ENCODE data around the gene MMP24OS. TPM values are rescaled to one million over a fixed set of nuclear protein-coding genes. Genes with fewer than 3 reads are reported as not detected.
A peak's percentile ranks its signal among the peaks of the same experiment; 100 is the strongest.

The MMP24OS gene
- total RNA-seq, 2 donors from 2014 or later: 35.4 to 65.8 TPM

GRCh38 chr20:35284992-35285805 is 7.3 kb upstream of the MMP24OS start:
- intact Hi-C loops (cut with DNase I): no loop called here
- Histone ChIP-seq H3K4me1 (replicated peaks) (no peaks in the 10 kb centered on the region), H3K4me3 (peak overlapping the region; percentile 66 to 87), H3K9me3 (no peaks in the 10 kb centered on the region), H3K27me3 (replicated peaks; ENCODE audit: insufficient read depth) (no peaks in the 10 kb centered on the region), H3K36me3 (no peaks in the 10 kb centered on the region), H3K27ac (peak overlapping the region; percentile 71 to 80)
- no peak for DNase-seq (ENCODE audit: low spot score)
- no peak for TF ChIP-seq CTCF (IDR thresholded peaks at IDR 0.05)
- WGBS: 43% methylated on average over 19 of the region's 19 CpGs

GRCh38 chr20:35284267-35284991 is 6.5 kb upstream of the MMP24OS start, which contains the start of gene EIF6:
Gene EIF6, minus strand, starts transcription at chr20:35284772. Its CDS starts 285 bp downstream, at chr20:35284487.
- TF ChIP-seq POLR2AphosphoS5 (IDR thresholded peaks at IDR 0.05) (peak; percentile 63), POLR2A (IDR thresholded peaks at IDR 0.05) (peak; percentile 11), CTCF (IDR thresholded peaks at IDR 0.05) (no peak)
- H3K27me3 ChIP-seq (replicated peaks; ENCODE audit: insufficient read depth): no peaks in the 10 kb centered on the region
- intact Hi-C loops (cut with DNase I): no loop called here
- WGBS: 2% methylated on average over 54 of the region's 61 CpGs
- no peaks in the 10 kb centered on the region for H3K9me3 ChIP-seq
- peak within 1 kb of the TSS; percentile 71 to 80 for H3K27ac ChIP-seq
- H3K36me3 ChIP-seq: no peaks in the 10 kb centered on the region
- no peaks in the 10 kb centered on the region for H3K4me1 ChIP-seq (replicated peaks)
- peak within 1 kb of the TSS; percentile 66 to 87 for H3K4me3 ChIP-seq
- DNase-seq (ENCODE audit: low spot score): peak; percentile 40

GRCh38 chr20:35283441-35284266 is 5.7 kb upstream of the MMP24OS start:
- Histone ChIP-seq H3K4me3 (peak overlapping the region; percentile 66 to 87), H3K27me3 (replicated peaks; ENCODE audit: insufficient read depth) (no peaks in the 10 kb centered on the region), H3K9me3 (no peaks in the 10 kb centered on the region), H3K4me1 (replicated peaks) (no peaks in the 10 kb centered on the region), H3K27ac (peak overlapping the region; percentile 71 to 80), H3K36me3 (no peaks in the 10 kb centered on the region)
- 16% methylated on average over 24 of the region's 24 CpGs for WGBS
- DNase-seq (ENCODE audit: low spot score): no peak
- intact Hi-C loops (cut with DNase I): no loop called here
- TF ChIP-seq CTCF (IDR thresholded peaks at IDR 0.05): no peak
- TF ChIP-seq POLR2AphosphoS5 (IDR thresholded peaks at IDR 0.05): no peak
- no peak for TF ChIP-seq POLR2A (IDR thresholded peaks at IDR 0.05)

GRCh38 chr20:35281506-35282101 is 3.7 kb upstream of the MMP24OS start:
- Histone ChIP-seq H3K36me3 (no peaks in the 10 kb centered on the region), H3K4me3 (no peak overlapping the region), H3K9me3 (no peaks in the 10 kb centered on the region), H3K4me1 (replicated peaks) (peaks cover 11% of the 10 kb centered on the region), H3K27ac (no peak overlapping the region), H3K27me3 (replicated peaks; ENCODE audit: insufficient read depth) (no peaks in the 10 kb centered on the region)
- TF ChIP-seq CTCF (IDR thresholded peaks at IDR 0.05) (no peak), POLR2AphosphoS5 (IDR thresholded peaks at IDR 0.05) (no peak), POLR2A (IDR thresholded peaks at IDR 0.05) (no peak)
- intact Hi-C loops (cut with DNase I): no loop called here
- DNase-seq (ENCODE audit: low spot score): no peak
- WGBS: 96% methylated on average over 10 of the region's 10 CpGs
